Brain microvascular endothelial cell (primary cell): ENCODE measurements around the gene C1QTNF4.
"Not testable (repeated sequence)": the region's sequence is repeated elsewhere in the genome, so short reads cannot be mapped to it uniquely, and the experiment has no call there.

Source experiments
- DNase-seq: peaks from one replicate; pipeline ENCODE4 v3.0.0-alpha.2; 2020
- H3K27ac ChIP-seq: fragments of 250-450 bp; sonication (Bioruptor Pico); 2 replicates; pipeline ENCODE4 v1.5.1; 2020; ENCODE audit warnings: mild to moderate bottlenecking, moderate library complexity
- H3K27me3 ChIP-seq: fragments of 250-450 bp; sonication (Bioruptor Pico); replicated peaks from 2 replicates; pipeline ENCODE4 v1.5.1; 2020; ENCODE audit warnings: mild to moderate bottlenecking
- H3K36me3 ChIP-seq: fragments of 250-450 bp; sonication (Bioruptor Pico); replicated peaks from 2 replicates; pipeline ENCODE4 v1.5.1; 2020; ENCODE audit warnings: mild to moderate bottlenecking
- H3K4me3 ChIP-seq: 2 replicates; pipeline ENCODE4 v1.5.1; 2011; ENCODE audit warnings: low read depth, mild to moderate bottlenecking, control low read depth, low read length, moderate library complexity
- in situ Hi-C: cut with HindIII; loops from 2 replicates; pipeline ENCODE4 v1.10.0; 2017; ENCODE audit warnings: low sequenced_read_pairs, low pct_ligation_motif_present
- TF ChIP-seq, protein P1 (sequence below): IDR thresholded peaks from 2 replicates; pipeline ENCODE4 v1.5.1; 2011; ENCODE audit warnings: low read depth, mild to moderate bottlenecking, moderate library complexity, low read length, control low read depth, inconsistent platforms; ENCODE audit errors: missing control alignments

The C1QTNF4 gene

DNA sequence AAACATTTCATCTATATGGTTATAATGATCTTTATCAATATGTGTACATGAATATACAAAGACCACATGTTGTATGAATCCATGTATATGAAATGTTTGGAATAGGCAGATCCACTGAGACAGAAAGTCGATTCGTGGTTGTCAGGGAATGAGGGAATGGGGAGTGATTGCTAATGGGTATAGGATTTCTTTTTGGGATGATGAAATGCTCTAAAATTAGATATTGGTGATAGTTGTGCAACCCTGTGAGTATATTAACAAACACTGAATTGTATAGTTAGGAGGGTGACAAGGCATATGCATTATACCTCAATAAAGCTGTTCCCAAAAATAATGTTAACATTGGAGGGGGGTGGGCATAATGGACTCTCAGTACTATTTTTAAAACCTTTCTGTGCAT, 33.8 kb downstream of the C1QTNF4 start:
- no peaks in the 10 kb centered on the region for H3K27me3 ChIP-seq
- no peaks in the 10 kb centered on the region for H3K36me3 ChIP-seq
- TF ChIP-seq, protein P1, sequence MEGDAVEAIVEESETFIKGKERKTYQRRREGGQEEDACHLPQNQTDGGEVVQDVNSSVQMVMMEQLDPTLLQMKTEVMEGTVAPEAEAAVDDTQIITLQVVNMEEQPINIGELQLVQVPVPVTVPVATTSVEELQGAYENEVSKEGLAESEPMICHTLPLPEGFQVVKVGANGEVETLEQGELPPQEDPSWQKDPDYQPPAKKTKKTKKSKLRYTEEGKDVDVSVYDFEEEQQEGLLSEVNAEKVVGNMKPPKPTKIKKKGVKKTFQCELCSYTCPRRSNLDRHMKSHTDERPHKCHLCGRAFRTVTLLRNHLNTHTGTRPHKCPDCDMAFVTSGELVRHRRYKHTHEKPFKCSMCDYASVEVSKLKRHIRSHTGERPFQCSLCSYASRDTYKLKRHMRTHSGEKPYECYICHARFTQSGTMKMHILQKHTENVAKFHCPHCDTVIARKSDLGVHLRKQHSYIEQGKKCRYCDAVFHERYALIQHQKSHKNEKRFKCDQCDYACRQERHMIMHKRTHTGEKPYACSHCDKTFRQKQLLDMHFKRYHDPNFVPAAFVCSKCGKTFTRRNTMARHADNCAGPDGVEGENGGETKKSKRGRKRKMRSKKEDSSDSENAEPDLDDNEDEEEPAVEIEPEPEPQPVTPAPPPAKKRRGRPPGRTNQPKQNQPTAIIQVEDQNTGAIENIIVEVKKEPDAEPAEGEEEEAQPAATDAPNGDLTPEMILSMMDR, result no peak
- H3K4me3 ChIP-seq, result no peak overlapping the region
- no peak for DNase-seq
- in situ Hi-C loops, result no loop called here
- no peak overlapping the region for H3K27ac ChIP-seq

DNA sequence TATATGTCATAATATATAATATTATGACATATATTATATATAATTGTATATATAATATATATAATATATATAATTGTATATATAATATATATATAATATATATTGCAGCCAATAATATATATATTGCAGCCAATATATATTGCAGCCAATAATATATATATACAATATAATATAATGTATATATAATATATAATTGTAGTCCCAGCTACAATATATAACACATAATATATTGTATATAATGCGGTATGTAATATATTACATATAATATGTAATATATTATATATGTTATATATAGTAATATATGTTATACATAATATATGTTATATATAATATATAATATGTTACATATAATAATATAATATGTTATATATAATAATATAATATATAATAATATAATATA, 35.5 kb downstream of the C1QTNF4 start:
- no peaks in the 10 kb centered on the region for H3K27me3 ChIP-seq
- in situ Hi-C loops, result no loop called here
- no peaks in the 10 kb centered on the region for H3K36me3 ChIP-seq
- no peak overlapping the region for H3K4me3 ChIP-seq
- H3K27ac ChIP-seq, result no peak overlapping the region
- no peak for DNase-seq
- TF ChIP-seq, protein P1, result no peak

DNA sequence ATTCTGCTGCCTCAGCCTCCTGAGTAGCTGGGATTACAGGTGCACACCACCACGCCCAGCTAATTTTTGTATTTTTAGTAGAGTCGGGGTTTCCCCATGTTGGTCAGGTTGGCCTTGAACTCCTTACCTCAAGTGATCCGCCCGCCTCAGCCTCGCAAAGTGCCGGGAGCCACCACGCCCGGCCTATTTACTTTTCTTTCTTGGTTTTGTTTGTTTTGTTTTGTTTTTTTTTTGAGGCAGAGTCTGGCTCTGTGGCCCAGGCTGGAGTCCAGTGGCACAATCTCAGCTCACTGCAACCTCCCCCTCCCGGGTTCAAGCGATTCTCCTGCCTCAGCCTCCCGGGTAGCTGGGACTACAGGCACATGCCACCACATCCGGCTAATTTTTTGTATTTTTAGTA, 37.2 kb downstream of the C1QTNF4 start:
- H3K36me3 ChIP-seq, in situ Hi-C loops, DNase-seq, H3K27me3 ChIP-seq, H3K27ac ChIP-seq, H3K4me3 ChIP-seq: not testable (repeated sequence)

DNA sequence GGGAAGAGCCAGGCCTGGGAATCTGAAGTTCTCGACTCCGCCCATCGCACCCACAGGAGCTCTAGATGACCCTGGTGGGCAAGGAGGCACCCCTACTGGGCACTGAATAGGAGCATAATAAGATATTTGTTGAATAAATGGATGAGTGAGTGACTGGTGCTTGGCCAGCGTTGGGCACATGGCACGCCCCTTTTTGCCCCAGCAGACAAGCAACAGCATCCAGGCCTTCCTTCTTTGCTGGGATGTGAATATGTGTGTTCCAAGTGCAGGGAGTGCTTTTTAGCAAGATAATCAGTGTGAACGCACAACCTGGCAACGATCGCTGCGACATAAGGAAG, 40.8 kb downstream of the C1QTNF4 start:
- DNase-seq, result no peak
- TF ChIP-seq, protein P1, result no peak
- in situ Hi-C loops, result no loop called here

DNA sequence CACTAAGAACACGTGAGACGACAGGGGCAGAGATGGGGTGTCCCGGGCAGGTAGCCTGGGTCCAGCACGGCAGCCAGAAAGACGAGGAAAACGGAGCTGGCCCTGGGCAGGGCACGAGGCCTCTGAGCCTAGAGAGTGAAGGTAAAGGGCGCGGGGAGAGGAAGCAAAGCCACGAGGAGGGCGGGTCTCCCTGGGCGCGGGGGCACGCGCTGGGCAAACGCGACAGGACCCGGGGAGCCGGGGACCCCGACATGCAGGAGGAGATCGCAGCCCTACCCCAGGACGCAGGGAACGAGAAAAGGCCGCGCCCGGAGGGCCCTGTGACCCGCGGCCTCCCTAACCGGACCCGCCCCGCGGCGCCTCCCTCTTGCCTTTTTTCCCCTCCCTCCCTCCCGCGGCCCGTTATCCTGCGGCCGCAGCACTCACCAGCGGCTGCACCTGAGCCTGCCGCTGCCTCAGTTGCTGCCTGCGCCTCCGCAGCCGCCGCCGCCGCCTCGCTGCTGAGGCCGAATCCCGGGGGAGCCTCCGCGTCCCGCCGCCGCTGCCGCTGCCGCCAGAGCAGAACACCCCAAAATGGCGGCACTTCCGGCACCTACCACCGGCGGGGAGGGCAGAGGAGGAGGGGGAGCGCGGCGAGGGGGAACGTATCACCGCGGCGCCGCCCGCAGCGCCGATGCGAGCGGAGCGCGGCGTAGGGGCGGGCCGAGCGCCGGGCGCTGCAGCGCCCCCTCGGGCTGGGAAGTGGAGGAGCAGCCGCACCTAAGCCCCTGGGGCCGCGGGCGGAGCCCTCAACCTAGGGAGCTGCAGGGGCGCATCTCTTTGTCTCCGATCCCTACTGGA, 41.4 kb downstream of the C1QTNF4 start, which contains the start of gene CELF1:
Gene CELF1 (minus strand): TSS at position 567 of the 840 bp plus-strand sequence. CDS start 53,609 bp downstream, outside the sequence.
- Histone ChIP-seq H3K4me3 (peak within 1 kb of the TSS; percentile 99), H3K27ac (peak within 1 kb of the TSS; percentile 63), H3K27me3 (no peaks in the 10 kb centered on the region), H3K36me3 (no peaks in the 10 kb centered on the region)
- in situ Hi-C loops, result no loop called here
- TF ChIP-seq, protein P1, result peak; percentile 69
- DNase-seq, result peak; percentile 80

More for the DNA sequence above, 40.8 kb downstream of the C1QTNF4 start:
- H3K4me3 ChIP-seq, result peak overlapping the region; percentile 65
- no peaks in the 10 kb centered on the region for H3K36me3 ChIP-seq
- H3K27ac ChIP-seq, result no peak overlapping the region
- no peaks in the 10 kb centered on the region for H3K27me3 ChIP-seq

DNA sequence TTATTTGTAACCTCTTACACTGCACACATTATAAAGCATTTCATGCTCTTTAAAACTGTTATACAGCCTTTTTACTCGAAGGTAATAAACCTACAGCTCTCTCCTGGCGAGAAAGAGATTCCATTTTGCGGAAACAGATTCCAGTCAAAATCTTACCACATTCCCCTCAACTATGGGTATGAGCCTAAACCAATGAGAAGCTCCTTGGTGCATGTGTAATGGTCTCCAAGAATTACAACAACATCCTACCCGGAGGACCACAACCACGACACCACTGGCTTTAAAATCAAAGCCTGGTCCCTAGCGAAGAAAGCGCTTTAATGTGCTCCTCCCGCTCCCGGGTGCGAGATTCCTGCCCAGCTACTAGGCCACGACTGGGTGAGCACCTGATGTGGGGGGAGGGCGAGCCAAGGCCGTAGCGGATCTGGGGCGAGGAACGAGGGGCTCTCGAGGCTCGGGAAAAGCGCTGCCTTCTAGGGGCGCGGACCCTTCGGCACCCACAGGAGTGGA, 42.1 kb downstream of the C1QTNF4 start:
- DNase-seq, result peak; percentile 19
- TF ChIP-seq, protein P1, result no peak

More for the DNA sequence above, 42.1 kb downstream of the C1QTNF4 start:
- H3K27ac ChIP-seq, result peak overlapping the region; percentile 63
- in situ Hi-C loops, result no loop called here
- no peaks in the 10 kb centered on the region for H3K27me3 ChIP-seq
- H3K36me3 ChIP-seq, result no peaks in the 10 kb centered on the region
- H3K4me3 ChIP-seq, result peak overlapping the region; percentile 99
